H1 (cell line): ENCODE results near the gene CAPN13. TPM values are rescaled to one million over a fixed set of nuclear protein-coding genes. Genes with fewer than 3 reads are reported as not detected.

Source experiments
- FOSL1 ChIP-seq: IDR thresholded peaks from 2 replicates; pipeline ENCODE4 v1.6.1; 2011; ENCODE audit warnings: mild to moderate bottlenecking, low read depth, low read length, moderate library complexity; ENCODE audit not compliant: insufficient read depth
- HDAC2 ChIP-seq, 2 experiments: fragments of 300-600 bp in 1 of 2; sonication (generic) in 1 of 2; IDR thresholded peaks; 2 replicates each; pipeline ENCODE4 v1.6.1; 2011 to 2012; ENCODE audit warnings: low read depth in 2 of 2, low read length in 2 of 2, mild to moderate bottlenecking in 2 of 2, moderate library complexity in 2 of 2, borderline replicate concordance in 1 of 2, inconsistent platforms in 1 of 2
- SUZ12 ChIP-seq: fragments of 200-600 bp; sonication (generic); IDR thresholded peaks from 2 replicates; pipeline ENCODE4 v1.6.1; 2012; ENCODE audit warnings: mild to moderate bottlenecking, inconsistent platforms, low read length, moderate library complexity, mixed read lengths
- YY1 ChIP-seq: IDR thresholded peaks from 2 replicates; pipeline ENCODE4 v1.6.1; 2011; ENCODE audit warnings: low read depth, mild to moderate bottlenecking, low read length
- ZNF274 ChIP-seq: IDR thresholded peaks from 2 replicates; pipeline ENCODE4 v1.7.0; 2012; ENCODE audit warnings: low read length, borderline replicate concordance; ENCODE audit errors: extremely low read depth
- polyA plus RNA-seq, 7 experiments: library from polyadenylated mRNA; depleted of rRNA in 3 of 7; stranded (reverse) in 5 of 7; unstranded in 2 of 7; fragments of >200 nt in 5 of 7; fragments of 200-250 nt in 2 of 7; gene quantifications; 1 replicate in 5 of 7; 2 replicates in 1 of 7; 4 replicates in 1 of 7; pipeline versions ENCODE4 v1.2.1 to v1.2.3, GENCODE V29; 2011 to 2013; ENCODE audit warnings: missing spikeins in 2 of 7, mixed read lengths in 2 of 7
- total RNA-seq: library from RNA; stranded (reverse); fragmentation: NEBNext Ultra II Directional; extraction: Animal tissue kit (Norgen Biotek cat#: 25700); gene quantifications from 2 replicates; pipeline ENCODE4 v1.2.1, GENCODE V29; 2021

Gene CAPN13
- total and polyA plus RNA-seq, 2 of the 8 experiments (the other 6 are each of a cell fraction or from before 2014, with no cell fraction given) = 2.4 TPM

DNA sequence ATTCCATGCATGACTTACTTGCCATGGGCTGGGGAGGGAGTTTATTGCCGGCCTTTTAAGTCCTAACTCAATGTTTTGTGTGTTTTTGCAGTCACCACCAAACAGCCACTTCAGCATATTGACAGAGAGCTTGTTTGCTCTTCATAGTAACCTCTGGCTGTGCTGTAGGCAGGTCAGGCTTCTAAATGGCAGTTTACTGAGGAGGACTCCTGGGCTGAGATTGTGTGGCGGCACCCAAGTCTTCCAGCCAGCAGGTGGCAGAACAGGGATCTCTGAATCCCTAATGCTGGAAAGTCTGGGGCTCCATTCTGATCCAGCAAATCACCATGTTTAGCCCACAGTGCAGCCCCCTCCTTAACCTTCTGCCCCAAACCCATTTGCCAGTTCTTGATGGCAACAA is 121.2 kb downstream of the CAPN13 start (continued):
- TF ChIP-seq SUZ12 = no peak
- no peak for TF ChIP-seq FOSL1
- TF ChIP-seq ZNF274 = no peak
- TF ChIP-seq YY1 = no peak
- TF ChIP-seq HDAC2 (IDR thresholded peaks at IDR 0.05; ENCODE audit: borderline replicate concordance in 1 of 2, low read depth in 2 of 2, low read length in 2 of 2) = no peak
